H9 (cell line): ENCODE data around the gene DYNLRB1. TPM values are rescaled to one million over a fixed set of nuclear protein-coding genes. Genes with fewer than 3 reads are reported as not detected.

Source experiments
- DNase-seq: peaks from one replicate; pipeline ENCODE4 v3.0.0-alpha.2; 2017
- H2AFZ ChIP-seq: one replicate; pipeline ENCODE4 v1.6.1; 2013; ENCODE audit warnings: mild to moderate bottlenecking, low read length, control low read depth, moderate library complexity
- H2AK5ac ChIP-seq: 2 replicates; pipeline ENCODE4 v1.6.1; 2013; ENCODE audit warnings: low read length, control low read depth, mixed read lengths; ENCODE audit not compliant: insufficient read length
- H2BK120ac ChIP-seq: one replicate; pipeline ENCODE4 v1.6.1; 2013; ENCODE audit warnings: low read depth, mild to moderate bottlenecking, low read length, control low read depth, inconsistent platforms; ENCODE audit not compliant: poor library complexity, severe bottlenecking
- H2BK12ac ChIP-seq: 2 replicates; pipeline ENCODE4 v1.6.1; 2013; ENCODE audit warnings: low read length, control low read depth, mixed read lengths, low read depth; ENCODE audit not compliant: insufficient read length
- H2BK15ac ChIP-seq: 2 replicates; pipeline ENCODE4 v1.6.1; 2013; ENCODE audit warnings: low read depth, low read length, control low read depth
- H2BK20ac ChIP-seq: one replicate; pipeline ENCODE4 v1.6.1; 2013; ENCODE audit warnings: low read depth, mild to moderate bottlenecking, low read length, control low read depth, inconsistent platforms; ENCODE audit not compliant: poor library complexity, severe bottlenecking
- H2BK5ac ChIP-seq: 2 replicates; pipeline ENCODE4 v1.6.1; 2013; ENCODE audit warnings: low read length, control low read depth, mixed read lengths; ENCODE audit not compliant: insufficient read length
- H3K14ac ChIP-seq: 2 replicates; pipeline ENCODE4 v1.6.1; 2013; ENCODE audit warnings: low read length, control low read depth; ENCODE audit not compliant: insufficient read depth
- H3K18ac ChIP-seq: 2 replicates; pipeline ENCODE4 v1.6.1; 2013; ENCODE audit warnings: low read depth, mild to moderate bottlenecking, mixed read lengths, low read length, control low read depth; ENCODE audit not compliant: insufficient read length
- H3K23ac ChIP-seq: 2 replicates; pipeline ENCODE4 v1.6.1; 2013; ENCODE audit warnings: low read length, control low read depth, mixed read lengths, low read depth; ENCODE audit not compliant: insufficient read length
- H3K23me2 ChIP-seq: 2 replicates; pipeline ENCODE4 v1.6.1; 2013; ENCODE audit warnings: low read depth, mild to moderate bottlenecking, mixed read lengths, low read length, control low read depth; ENCODE audit not compliant: insufficient read length, poor library complexity, severe bottlenecking
- H3K27ac ChIP-seq: 2 replicates; pipeline ENCODE4 v1.5.1; 2013; ENCODE audit warnings: low read length, control low read depth, mixed read lengths, low read depth; ENCODE audit not compliant: insufficient read length
- H3K27me3 ChIP-seq: 2 replicates; pipeline ENCODE4 v1.6.1; 2013; ENCODE audit warnings: low read length, control low read depth, inconsistent platforms; ENCODE audit not compliant: insufficient read depth
- H3K4ac ChIP-seq: 2 replicates; pipeline ENCODE4 v1.6.1; 2013; ENCODE audit warnings: low read depth, mild to moderate bottlenecking, control low read depth, inconsistent platforms, low read length, moderate library complexity
- H3K4me1 ChIP-seq: 2 replicates; pipeline ENCODE4 v1.6.1; 2013; ENCODE audit warnings: low read length, control low read depth, inconsistent platforms; ENCODE audit not compliant: insufficient read depth
- H3K4me2 ChIP-seq: 2 replicates; pipeline ENCODE4 v1.6.1; 2013; ENCODE audit warnings: low read length, control low read depth, mixed read lengths; ENCODE audit not compliant: insufficient read length, insufficient read depth
- H3K56ac ChIP-seq: 2 replicates; pipeline ENCODE4 v1.6.1; 2013; ENCODE audit warnings: low read depth, mild to moderate bottlenecking, mixed read lengths, low read length, control low read depth; ENCODE audit not compliant: insufficient read length
- H3K79me1 ChIP-seq: 2 replicates; pipeline ENCODE4 v1.6.1; 2013; ENCODE audit warnings: low read depth, mild to moderate bottlenecking, moderate library complexity, low read length, control low read depth, inconsistent platforms; ENCODE audit not compliant: insufficient read depth, poor library complexity, severe bottlenecking
- H3K79me2 ChIP-seq: 2 replicates; pipeline ENCODE4 v1.6.1; 2013; ENCODE audit warnings: low read length, control low read depth, inconsistent platforms; ENCODE audit not compliant: insufficient read depth
- H3K9ac ChIP-seq: 2 replicates; pipeline ENCODE4 v1.6.1; 2013; ENCODE audit warnings: low read length, control low read depth, mixed read lengths; ENCODE audit not compliant: insufficient read length; ENCODE audit errors: extremely low read depth
- H3K9me3 ChIP-seq: one replicate; pipeline ENCODE4 v1.6.1; 2013; ENCODE audit warnings: low read depth, low read length, inconsistent platforms; ENCODE audit not compliant: control insufficient read depth
- H3T11ph ChIP-seq: one replicate; pipeline ENCODE4 v1.6.1; 2013; ENCODE audit warnings: mild to moderate bottlenecking, low read length, control low read depth, inconsistent platforms
- H4K20me1 ChIP-seq: one replicate; pipeline ENCODE4 v1.6.1; 2013; ENCODE audit not compliant: control insufficient read depth, insufficient read length, insufficient read depth
- H4K5ac ChIP-seq: 2 replicates; pipeline ENCODE4 v1.6.1; 2013; ENCODE audit warnings: low read depth, mild to moderate bottlenecking, mixed read lengths, low read length, control low read depth; ENCODE audit not compliant: insufficient read length
- H4K8ac ChIP-seq: replicated peaks from 2 replicates; pipeline ENCODE4 v1.6.1; 2013; ENCODE audit warnings: low read length, control low read depth, mixed read lengths, low read depth; ENCODE audit not compliant: insufficient read length
- H4K91ac ChIP-seq: 2 replicates; pipeline ENCODE4 v1.6.1; 2013; ENCODE audit warnings: low read depth, mild to moderate bottlenecking, moderate library complexity, mixed read lengths, low read length, control low read depth; ENCODE audit not compliant: insufficient read length
- H3K27ac Mint-ChIP-seq, 3 experiments: 2 replicates in 2 of 3; 3 replicates in 1 of 3; pipeline ENCODE4 v1.8.0; 2020 to 2021; ENCODE audit warnings: mixed read lengths in 3 of 3, mild to moderate bottlenecking in 1 of 3, moderate library complexity in 1 of 3
- H3K27me3 Mint-ChIP-seq: 2 replicates; pipeline ENCODE4 v1.8.0; 2021; ENCODE audit warnings: low read depth, mild to moderate bottlenecking, moderate library complexity, mixed read lengths
- H3K36me3 Mint-ChIP-seq, 3 experiments: 2 replicates in 2 of 3; 3 replicates in 1 of 3; pipeline ENCODE4 v1.8.0; 2020 to 2021; ENCODE audit warnings: low read depth in 3 of 3, mixed read lengths in 3 of 3; ENCODE audit not compliant: insufficient read depth in 1 of 3
- H3K4me1 Mint-ChIP-seq, 2 experiments: 2 replicates each; pipeline ENCODE4 v1.8.0; 2020; ENCODE audit warnings: mixed read lengths in 2 of 2
- H3K4me3 Mint-ChIP-seq, 2 experiments: 2 replicates in 1 of 2; 3 replicates in 1 of 2; pipeline ENCODE4 v1.8.0; 2020 to 2021; ENCODE audit warnings: mild to moderate bottlenecking in 2 of 2, mixed read lengths in 2 of 2, moderate library complexity in 1 of 2
- H3K9me3 Mint-ChIP-seq, 2 experiments: 2 replicates in 1 of 2; 3 replicates in 1 of 2; pipeline ENCODE4 v1.8.0; 2020; ENCODE audit warnings: mild to moderate bottlenecking in 2 of 2, mixed read lengths in 2 of 2, moderate library complexity in 1 of 2
- WGBS: extraction: QIAGEN DNeasy Blood & Tissue Kit; methylation state at CpG from one replicate; pipeline ENCODE4 v1.1.7; 2013; ENCODE audit warnings: missing lambda C conversion rate, low lambda C conversion rate, mixed read lengths; ENCODE audit not compliant: insufficient read length; ENCODE audit errors: extremely low coverage; 5-methylcytosine and 5-hydroxymethylcytosine counted together
- total RNA-seq: library from RNA; stranded (reverse); gene quantifications from 2 replicates; pipeline ENCODE4 v1.2.1, GENCODE V29; 2021
- TF ChIP-seq, protein P1 (sequence below): fragments of 200-600 bp; sonication (generic); conservative IDR thresholded peaks from 3 replicates; pipeline ENCODE4 v1.8.0; 2021; ENCODE audit warnings: antibody characterized with exemption, mild to moderate bottlenecking

DYNLRB1 gene
- total RNA-seq, 1 experiment from 2014 or later, result 200 TPM

DNA sequence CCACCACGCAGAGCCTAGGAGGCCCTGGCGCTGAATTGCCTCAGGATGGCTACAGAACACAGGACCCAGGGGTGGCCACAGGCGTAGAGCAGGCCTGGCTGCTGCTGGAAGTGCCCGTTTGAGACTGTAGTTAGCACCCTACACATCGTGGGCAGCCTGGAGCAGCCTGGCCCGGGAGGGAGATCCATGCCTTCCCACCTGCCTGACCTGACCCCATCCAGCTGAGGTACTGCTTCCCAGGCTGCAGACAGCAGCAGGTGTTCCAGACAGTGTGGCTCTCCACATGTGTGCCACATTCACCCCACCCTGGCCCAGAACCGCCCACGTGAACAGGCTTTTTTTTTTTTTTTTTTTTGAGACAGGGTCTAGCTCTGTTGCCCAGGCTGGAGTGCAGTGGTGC is 21.4 kb downstream of the DYNLRB1 start:
- H4K20me1 ChIP-seq, result no peaks in the 10 kb centered on the region
- WGBS, result no CpG with 5 or more reads among the region's 8 CpGs

More for the DNA sequence above, 21.4 kb downstream of the DYNLRB1 start:
- Histone ChIP-seq H4K91ac (no peak overlapping the region), H3K23ac (no peak overlapping the region), H3K56ac (no peak overlapping the region), H3K79me2 (no peaks in the 10 kb centered on the region), H2AK5ac (no peak overlapping the region), H3K23me2 (no peaks in the 10 kb centered on the region), H3K9me3 (no peaks in the 10 kb centered on the region), H3K27ac (no peak overlapping the region), H2BK5ac (no peak overlapping the region), H4K8ac (no peak overlapping the region), H2BK12ac (no peak overlapping the region), H3K4ac (no peak overlapping the region), H3K18ac (no peak overlapping the region), H4K5ac (no peak overlapping the region), H3K4me1 (no peaks in the 10 kb centered on the region), H3T11ph (no peak overlapping the region), H2BK15ac (no peak overlapping the region), H3K79me1 (no peaks in the 10 kb centered on the region), H2AFZ (no peak overlapping the region), H3K9ac (no peak overlapping the region), H3K4me2 (no peak overlapping the region), H3K27me3 (no peaks in the 10 kb centered on the region), H2BK20ac (no peak overlapping the region), H3K14ac (no peak overlapping the region), H2BK120ac (no peak overlapping the region)
- peaks cover 37 to 80% (median 50%) of the 10 kb centered on the region in 3 experiments; a peak in 6 of 7 replicates for H3K36me3 Mint-ChIP-seq
- H3K4me3 Mint-ChIP-seq, result no peak overlapping the region
- no peaks in the 10 kb centered on the region for H3K4me1 Mint-ChIP-seq
- H3K27ac Mint-ChIP-seq, result no peak overlapping the region
- H3K27me3 Mint-ChIP-seq, result no peaks in the 10 kb centered on the region; the same call in 1 of the 2 replicates
- TF ChIP-seq, protein P1, sequence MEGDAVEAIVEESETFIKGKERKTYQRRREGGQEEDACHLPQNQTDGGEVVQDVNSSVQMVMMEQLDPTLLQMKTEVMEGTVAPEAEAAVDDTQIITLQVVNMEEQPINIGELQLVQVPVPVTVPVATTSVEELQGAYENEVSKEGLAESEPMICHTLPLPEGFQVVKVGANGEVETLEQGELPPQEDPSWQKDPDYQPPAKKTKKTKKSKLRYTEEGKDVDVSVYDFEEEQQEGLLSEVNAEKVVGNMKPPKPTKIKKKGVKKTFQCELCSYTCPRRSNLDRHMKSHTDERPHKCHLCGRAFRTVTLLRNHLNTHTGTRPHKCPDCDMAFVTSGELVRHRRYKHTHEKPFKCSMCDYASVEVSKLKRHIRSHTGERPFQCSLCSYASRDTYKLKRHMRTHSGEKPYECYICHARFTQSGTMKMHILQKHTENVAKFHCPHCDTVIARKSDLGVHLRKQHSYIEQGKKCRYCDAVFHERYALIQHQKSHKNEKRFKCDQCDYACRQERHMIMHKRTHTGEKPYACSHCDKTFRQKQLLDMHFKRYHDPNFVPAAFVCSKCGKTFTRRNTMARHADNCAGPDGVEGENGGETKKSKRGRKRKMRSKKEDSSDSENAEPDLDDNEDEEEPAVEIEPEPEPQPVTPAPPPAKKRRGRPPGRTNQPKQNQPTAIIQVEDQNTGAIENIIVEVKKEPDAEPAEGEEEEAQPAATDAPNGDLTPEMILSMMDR, result no peak
- DNase-seq, result no peak
- H3K9me3 Mint-ChIP-seq, result no peaks in the 10 kb centered on the region
